K562 (cell line): ENCODE results near the gene C2orf76. TPM values are rescaled to one million over a fixed set of nuclear protein-coding genes. Genes with fewer than 3 reads are reported as not detected.

Experiments
- JUND ChIP-seq, 2 experiments: IDR thresholded peaks; 2 replicates in 1 of 2; 3 replicates in 1 of 2; pipeline ENCODE4 v1.6.1; 2011; ENCODE audit warnings: borderline replicate concordance in 2 of 2, low read depth in 2 of 2, low read length in 2 of 2, improper control_type of control experiment in 1 of 2, missing biosample characterization in 1 of 2, missing genetic modification characterization in 1 of 2, missing genetic modification reagents in 1 of 2
- KAT2B ChIP-seq: IDR thresholded peaks from one replicate; pipeline ENCODE4 v1.6.1; 2012; ENCODE audit warnings: low read depth, mild to moderate bottlenecking, control low read depth, inconsistent platforms, low read length, moderate library complexity
- KLF6 ChIP-seq: fragments of 250-450 bp; sonication (Bioruptor Pico); IDR thresholded peaks from 2 replicates; pipeline ENCODE4 v1.4.0; 2020; ENCODE audit warnings: mild to moderate bottlenecking, moderate library complexity, borderline replicate concordance
- L3MBTL2 ChIP-seq: fragments of 450-650 bp; IDR thresholded peaks from 2 replicates; pipeline ENCODE4 v1.6.1; 2016; ENCODE audit warnings: mild to moderate bottlenecking, moderate library complexity
- MBD2 ChIP-seq: sonication (generic); IDR thresholded peaks from 2 replicates; pipeline ENCODE4 v1.6.1; 2016; ENCODE audit warnings: low read depth, borderline replicate concordance
- MITF ChIP-seq: IDR thresholded peaks from 2 replicates; pipeline ENCODE4 v1.6.1; 2014; ENCODE audit warnings: antibody characterized with exemption
- NFIX ChIP-seq: fragments of 250-450 bp; sonication (Bioruptor Pico); IDR thresholded peaks from 2 replicates; pipeline ENCODE4 v1.4.0; 2020; ENCODE audit warnings: low read depth, mild to moderate bottlenecking, moderate library complexity
- RBBP5 ChIP-seq: fragments of 200-600 bp; sonication (generic); IDR thresholded peaks from 2 replicates; pipeline ENCODE4 v1.6.1; 2012; ENCODE audit warnings: borderline replicate concordance, mild to moderate bottlenecking, low read length, control low read depth, inconsistent platforms; ENCODE audit not compliant: insufficient read depth, poor library complexity, severe bottlenecking
- RBM39 ChIP-seq: fragments of 200-400 bp; formaldehyde crosslinking; optimal IDR thresholded peaks from 2 replicates; pipeline ENCODE3; 2018; ENCODE audit warnings: low read depth, low read length
- RFX7 ChIP-seq: fragments of 250-450 bp; sonication (Bioruptor Pico); IDR thresholded peaks from 2 replicates; pipeline ENCODE4 v1.5.1; 2021; ENCODE audit warnings: mild to moderate bottlenecking
- SIN3A ChIP-seq, 2 experiments: fragments of 150-350 bp in 1 of 2; IDR thresholded peaks; 2 replicates each; pipeline ENCODE4 v1.6.1; 2011 to 2016; ENCODE audit warnings: borderline replicate concordance in 2 of 2, low read depth in 2 of 2, low read length in 2 of 2, mild to moderate bottlenecking in 2 of 2, moderate library complexity in 2 of 2; ENCODE audit not compliant: control insufficient read depth in 1 of 2
- SIN3B ChIP-seq: fragments of 450-650 bp; IDR thresholded peaks from 2 replicates; pipeline ENCODE4 v1.6.1; 2017; ENCODE audit warnings: low read depth, mild to moderate bottlenecking, moderate library complexity
- SIRT6 ChIP-seq: IDR thresholded peaks from one replicate; pipeline ENCODE4 v1.6.1; 2012; ENCODE audit warnings: low read depth, mild to moderate bottlenecking, control low read depth, inconsistent platforms, low read length, moderate library complexity
- SRF ChIP-seq, 2 experiments: fragments of 250-450, 450-650 bp in 1 of 2; sonication (Bioruptor Pico) in 1 of 2; sonication (generic) in 1 of 2; formaldehyde crosslinking; IDR thresholded peaks; 2 replicates each; pipeline versions ENCODE4 v1.5.0 to v1.5.1; 2020 to 2022; ENCODE audit warnings: mild to moderate bottlenecking in 1 of 2, missing genetic modification reagents in 1 of 2
- ZNF24 ChIP-seq: fragments of 450-650 bp; IDR thresholded peaks from 2 replicates; pipeline ENCODE4 v1.6.1; 2016
- ZNF592 ChIP-seq: fragments of 450-650 bp; IDR thresholded peaks from 2 replicates; pipeline ENCODE4 v1.6.1; 2017; ENCODE audit warnings: antibody characterized with exemption, mild to moderate bottlenecking
- polyA plus RNA-seq, 8 experiments: library from polyadenylated mRNA; depleted of rRNA in 4 of 8; stranded (reverse) in 5 of 8; unstranded in 3 of 8; fragments of >200 nt; fragmentation: Nextera tagmentation in 2 of 8; fragmentation: Illumina TruSeq in 1 of 8; extraction: Ambion mirVana in 2 of 8; extraction: Trizol in 1 of 8; gene quantifications; 2 replicates each; pipeline versions ENCODE4 v1.2.1 to v1.2.3, GENCODE V29; 2011 to 2014; ENCODE audit warnings: inconsistent platforms in 1 of 8, missing spikeins in 1 of 8
- total RNA-seq, 7 experiments: library from RNA; depleted of rRNA in 6 of 7; stranded (reverse); fragments of >200 nt in 6 of 7; fragmentation: Illumina TruSeq in 2 of 7; extraction: Trizol in 2 of 7; gene quantifications; 2 replicates each; pipeline versions ENCODE4 v1.2.1 to v1.2.3, GENCODE V29; 2011 to 2021; ENCODE audit warnings: low replicate concordance in 1 of 7
- TF ChIP-seq, protein P1 (sequence below): sonication (generic); formaldehyde crosslinking; IDR thresholded peaks from 2 replicates; pipeline ENCODE4 v1.8.1; 2022; ENCODE audit warnings: missing genetic modification reagents
- TF ChIP-seq, protein P2 (sequence below): sonication (generic); formaldehyde crosslinking; IDR thresholded peaks from 2 replicates; pipeline ENCODE4 v1.5.0; 2020; ENCODE audit warnings: missing genetic modification reagents

Gene C2orf76
- total and polyA plus RNA-seq, 9 of the 15 experiments (the other 6 are each of a cell fraction or from before 2014, with no cell fraction given): 4.8 to 26.2 (median 14.5) TPM

GRCh38 chr2:119366649-119367471, at the start of gene C2orf76, which contains the start of gene DBI (continued):
- TF ChIP-seq KAT2B (no peak), SIN3B (no peak), KLF6 (peak; percentile 35; the same call in 1 of the 2 replicates), RBM39 (no peak), L3MBTL2 (peak; percentile 88), RFX7 (CRISPR knock-in tag) (no peak), SRF (CRISPR knock-in tag; IDR thresholded peaks at IDR 0.05) (peak in 1 of 2 experiments; percentile 63; a peak in 1 of 4 replicates), NFIX (CRISPR knock-in tag) (no peak), MBD2 (0 out of 2 replicates have a peak, but pooled peaks have one; percentile 40), JUND (IDR thresholded peaks at IDR 0.05; ENCODE audit: borderline replicate concordance, low read depth, low read length) (peak; percentile 62; the same call in 1 of the 2 replicates), JUND (tag; IDR thresholded peaks at IDR 0.05; ENCODE audit: borderline replicate concordance, low read depth, low read length) (no peak; the same call in 2 of the 3 replicates), ZNF24 (no peak), SIN3A (IDR thresholded peaks at IDR 0.05; ENCODE audit: borderline replicate concordance in 2 of 2, control insufficient read depth in 1 of 2, low read depth in 2 of 2, low read length in 2 of 2) (peak; percentile 55 to 65; a peak in 2 of 4 replicates), RBBP5 (peak; percentile 34), ZNF592 (no peak), SIRT6 (no peak), MITF (peak; percentile 56)
- TF ChIP-seq, protein P1, sequence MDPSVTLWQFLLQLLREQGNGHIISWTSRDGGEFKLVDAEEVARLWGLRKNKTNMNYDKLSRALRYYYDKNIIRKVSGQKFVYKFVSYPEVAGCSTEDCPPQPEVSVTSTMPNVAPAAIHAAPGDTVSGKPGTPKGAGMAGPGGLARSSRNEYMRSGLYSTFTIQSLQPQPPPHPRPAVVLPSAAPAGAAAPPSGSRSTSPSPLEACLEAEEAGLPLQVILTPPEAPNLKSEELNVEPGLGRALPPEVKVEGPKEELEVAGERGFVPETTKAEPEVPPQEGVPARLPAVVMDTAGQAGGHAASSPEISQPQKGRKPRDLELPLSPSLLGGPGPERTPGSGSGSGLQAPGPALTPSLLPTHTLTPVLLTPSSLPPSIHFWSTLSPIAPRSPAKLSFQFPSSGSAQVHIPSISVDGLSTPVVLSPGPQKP: no peak
- TF ChIP-seq, protein P2, sequence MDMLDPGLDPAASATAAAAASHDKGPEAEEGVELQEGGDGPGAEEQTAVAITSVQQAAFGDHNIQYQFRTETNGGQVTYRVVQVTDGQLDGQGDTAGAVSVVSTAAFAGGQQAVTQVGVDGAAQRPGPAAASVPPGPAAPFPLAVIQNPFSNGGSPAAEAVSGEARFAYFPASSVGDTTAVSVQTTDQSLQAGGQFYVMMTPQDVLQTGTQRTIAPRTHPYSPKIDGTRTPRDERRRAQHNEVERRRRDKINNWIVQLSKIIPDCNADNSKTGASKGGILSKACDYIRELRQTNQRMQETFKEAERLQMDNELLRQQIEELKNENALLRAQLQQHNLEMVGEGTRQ (CRISPR knock-in tag): peak; percentile 96
